Spleen (tissue), 11 donors: ENCODE data around the gene ADAMTS17. TPM values are rescaled to one million over a fixed set of nuclear protein-coding genes. Genes with fewer than 3 reads are reported as not detected.

ENCODE experiments used
- DNase-seq: peaks from one replicate; pipeline ENCODE4 v3.0.0-alpha.2; 2020
- H3K27ac ChIP-seq, 8 donors: fragments of 200-600 bp; sonication (generic) in 7 of 8; 1 replicate in 4 of 8; 2 replicates in 4 of 8; pipeline versions ENCODE4 v1.5.0 to v1.8.0; 2016 to 2021; ENCODE audit warnings: inconsistent platforms in 4 of 8, mild to moderate bottlenecking in 4 of 8, moderate library complexity in 1 of 8
- H3K27me3 ChIP-seq, 7 donors: fragments of 200-600 bp; sonication (generic) in 6 of 7; replicated peaks in 1 of 7; 1 replicate in 4 of 7; 2 replicates in 3 of 7; pipeline versions ENCODE4 v1.5.0 to v1.8.0; 2016 to 2021; ENCODE audit warnings: inconsistent platforms in 3 of 7, mild to moderate bottlenecking in 1 of 7
- H3K36me3 ChIP-seq, 6 donors: fragments of 200-600 bp; sonication (generic) in 5 of 6; 1 replicate in 4 of 6; 2 replicates in 2 of 6; pipeline versions ENCODE4 v1.5.0 to v1.8.0; 2016 to 2021; ENCODE audit warnings: inconsistent platforms in 2 of 6
- H3K4me1 ChIP-seq, 6 donors: fragments of 200-600 bp; sonication (generic) in 5 of 6; 1 replicate in 3 of 6; 2 replicates in 3 of 6; pipeline versions ENCODE4 v1.5.0 to v1.8.0; 2016 to 2021; ENCODE audit warnings: inconsistent platforms in 3 of 6
- H3K4me3 ChIP-seq, 8 donors: fragments of 200-600 bp; sonication (generic) in 7 of 8; 1 replicate in 4 of 8; 2 replicates in 4 of 8; pipeline versions ENCODE4 v1.5.0 to v1.8.0; 2016 to 2021; ENCODE audit warnings: inconsistent platforms in 4 of 8, mild to moderate bottlenecking in 4 of 8, moderate library complexity in 2 of 8
- H3K9me3 ChIP-seq, 8 donors: fragments of 200-600 bp; sonication (generic) in 7 of 8; 1 replicate in 4 of 8; 2 replicates in 4 of 8; pipeline versions ENCODE4 v1.5.0 to v1.8.0; 2016 to 2021; ENCODE audit warnings: inconsistent platforms in 4 of 8
- CTCF ChIP-seq, 11 experiments: fragments of 200-600 bp in 7 of 11; fragments of 450-650 bp in 4 of 11; sonication (generic) in 4 of 11; IDR thresholded peaks in 8 of 11; conservative IDR thresholded peaks in 3 of 11; 1 replicate in 7 of 11; 2 replicates in 4 of 11; pipeline versions ENCODE4 v1.4.0 to v1.8.0; 2016 to 2021; ENCODE audit warnings: antibody characterized with exemption in 11 of 11, inconsistent platforms in 4 of 11, mild to moderate bottlenecking in 1 of 11
- POLR2A ChIP-seq, 3 donors: fragments of 450-650 bp; IDR thresholded peaks; one replicate each; pipeline ENCODE4 v1.5.1; 2017; ENCODE audit warnings: antibody characterized with exemption in 3 of 3, mild to moderate bottlenecking in 1 of 3
- POLR2AphosphoS5 ChIP-seq, 3 donors: sonication (generic); formaldehyde crosslinking; IDR thresholded peaks; one replicate each; pipeline ENCODE4 v1.5.1; 2017; ENCODE audit warnings: antibody characterized with exemption in 3 of 3
- WGBS, 5 donors: extraction: QIAGEN DNeasy Blood & Tissue Kit in 3 of 5; methylation state at CpG; one replicate each; pipeline versions ENCODE4 v1.1.5 to v1.1.7; 2013 to 2018; 5-methylcytosine and 5-hydroxymethylcytosine counted together
- intact Hi-C: fragments of 100-400 bp; cut with DNase I; formaldehyde crosslinking; loops from one replicate; pipeline ENCODE4 v1.15.0; 2023; ENCODE audit warnings: low total_unique reads
- polyA plus RNA-seq, 3 donors: library from polyadenylated mRNA; stranded (reverse); fragments of 200-250 nt; gene quantifications; one replicate each; pipeline ENCODE4 v1.2.1, GENCODE V29; 2013
- total RNA-seq, 7 donors: library from RNA; depleted of rRNA in 3 of 7; stranded (reverse); fragments of >200 nt in 3 of 7; fragmentation: NEBNext Ultra II Directional in 4 of 7; extraction: Animal tissue kit (Norgen Biotek cat#: 25700) in 4 of 7; gene quantifications; one replicate each; pipeline versions ENCODE4 v1.1.0 to v1.2.1, GENCODE V29; 2016 to 2021
- donor health status: healthy with polysubstance abuse.
- donor health status: DM: no; HTN: no; CAD: no; lungs with moderate emphysema.
- donor health status: DM: no; HTN: no; CAD: no.
- donor health status: Bipolar disorder and iron deficiency.
- donor health status: healthy.
- donor health status: DM: no; HTN: no; CAD: no.
- donor health status: DM: yes; HTN: yes; CAD: no.

The ADAMTS17 gene
- total and polyA plus RNA-seq, 10 donors, result 0.21 to 13.2 (median 5.8) TPM

GRCh38 chr15:100201376-100202280 lies 140.1 kb downstream of the ADAMTS17 start:
- Histone ChIP-seq H3K9me3 (peaks cover 0 to 4% (median 0%) of the 10 kb centered on the region in 8 donors), H3K4me1 (peaks cover 0 to 13% (median 5%) of the 10 kb centered on the region in 6 donors), H3K36me3 (no peaks in the 10 kb centered on the region), H3K27ac (peak overlapping the region in 2 of 8 donors; percentile 13 to 43), H3K4me3 (peak overlapping the region in 1 of 8 donors; percentile 45), H3K27me3 (peaks cover 0 to 11% (median 0%) of the 10 kb centered on the region in 7 donors)
- TF ChIP-seq POLR2AphosphoS5 (IDR thresholded peaks at IDR 0.05) (peak in 1 of 3 donors; percentile 24), CTCF (IDR thresholded peaks at IDR 0.05 in 8 of 11, conservative IDR thresholded peaks at IDR 0.05 in 3 of 11) (no peak), POLR2A (IDR thresholded peaks at IDR 0.05) (no peak)
- 33 to 40% (median 36%) methylated on average over 18 of the region's 18 CpGs for WGBS, 5 donors
- intact Hi-C loops, result no loop called here
- DNase-seq, result peak; percentile 74

- Histone ChIP-seq H3K27me3 (peaks cover 0 to 11% (median 0%) of the 10 kb centered on the region in 7 donors), H3K4me1 (peaks cover 0 to 13% (median 5%) of the 10 kb centered on the region in 6 donors), H3K4me3 (no peak overlapping the region), H3K9me3 (peaks cover 0 to 4% (median 0%) of the 10 kb centered on the region in 8 donors), H3K27ac (no peak overlapping the region), H3K36me3 (no peaks in the 10 kb centered on the region)
- no peak for TF ChIP-seq POLR2AphosphoS5 (IDR thresholded peaks at IDR 0.05)
- TF ChIP-seq POLR2A (IDR thresholded peaks at IDR 0.05), result no peak
- TF ChIP-seq CTCF (IDR thresholded peaks at IDR 0.05 in 8 of 11, conservative IDR thresholded peaks at IDR 0.05 in 3 of 11), result no peak
- intact Hi-C loops, result no loop called here
- DNase-seq, result peak; percentile 67
- WGBS, 5 donors, result 85 to 95% (median 89%) methylated on average over 10 to 22 of the region's 22 CpGs
Observed at GRCh38 chr15:100200287-100200880, 141.4 kb downstream of the ADAMTS17 start.

- H3K9me3 ChIP-seq, result peaks cover 0 to 4% (median 0%) of the 10 kb centered on the region in 8 donors
- intact Hi-C loops, result no loop called here
- H3K4me3 ChIP-seq, result no peak overlapping the region
- WGBS, 5 donors, result 89 to 94% (median 92%) methylated on average over 21 of the region's 21 CpGs
- no peak overlapping the region for H3K27ac ChIP-seq
- peaks cover 0 to 11% (median 0%) of the 10 kb centered on the region in 7 donors for H3K27me3 ChIP-seq
- DNase-seq, result peak; percentile 68
- H3K4me1 ChIP-seq, result peaks cover 0 to 13% (median 5%) of the 10 kb centered on the region in 6 donors
- H3K36me3 ChIP-seq, result no peaks in the 10 kb centered on the region
- TF ChIP-seq POLR2A (IDR thresholded peaks at IDR 0.05) (no peak), CTCF (IDR thresholded peaks at IDR 0.05 in 8 of 11, conservative IDR thresholded peaks at IDR 0.05 in 3 of 11) (no peak), POLR2AphosphoS5 (IDR thresholded peaks at IDR 0.05) (no peak)
Observed at GRCh38 chr15:100199711-100200286, 142.0 kb downstream of the ADAMTS17 start.
